Measurements from ENCODE around the gene SEMA4A.
A peak's percentile ranks its signal among the peaks of the same experiment; 100 is the strongest.
"Not testable (repeated sequence)": the region's sequence is repeated elsewhere in the genome, so short reads cannot be mapped to it uniquely, and the experiment has no call there.

Gene SEMA4A

DNA sequence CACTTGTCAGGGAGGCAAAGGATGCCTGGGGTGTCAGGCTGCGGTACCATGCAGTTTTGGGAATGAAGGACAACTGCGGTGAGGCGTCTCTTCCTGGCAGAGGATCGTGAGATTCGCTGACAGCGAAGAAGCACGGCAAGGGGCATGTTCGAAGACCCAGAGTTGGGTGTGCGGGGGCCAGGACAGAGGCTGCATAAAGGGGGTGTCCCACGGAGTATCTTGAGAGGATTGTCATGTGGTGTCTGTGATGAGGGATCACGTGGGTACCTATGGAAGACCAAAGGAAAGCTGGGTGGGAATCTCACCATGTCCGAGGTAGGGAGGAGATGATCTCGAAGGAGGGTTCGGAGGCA, 40.9 kb downstream of the SEMA4A start:
- DNase-seq: no peak

DNA sequence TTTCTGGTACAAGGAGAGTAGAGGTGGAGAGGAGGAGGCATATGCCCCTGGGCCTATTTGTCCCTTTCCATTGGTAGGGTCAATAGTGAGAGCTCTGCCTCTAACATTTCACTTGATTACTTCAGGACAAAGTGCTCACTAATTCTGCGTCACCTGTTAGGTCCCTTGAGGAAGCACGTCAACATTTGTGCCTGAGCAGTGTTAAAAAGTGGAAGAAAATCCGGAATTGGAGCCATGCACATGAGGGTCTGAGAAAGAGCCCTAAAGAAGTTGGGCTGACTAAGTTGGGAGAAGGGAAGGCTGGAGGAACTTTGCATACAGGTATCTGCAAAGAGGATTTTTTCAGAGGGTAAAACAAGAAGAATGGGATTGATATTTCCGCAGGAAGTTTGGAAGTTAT, 42.5 kb downstream of the SEMA4A start:
- no peak for DNase-seq

DNA sequence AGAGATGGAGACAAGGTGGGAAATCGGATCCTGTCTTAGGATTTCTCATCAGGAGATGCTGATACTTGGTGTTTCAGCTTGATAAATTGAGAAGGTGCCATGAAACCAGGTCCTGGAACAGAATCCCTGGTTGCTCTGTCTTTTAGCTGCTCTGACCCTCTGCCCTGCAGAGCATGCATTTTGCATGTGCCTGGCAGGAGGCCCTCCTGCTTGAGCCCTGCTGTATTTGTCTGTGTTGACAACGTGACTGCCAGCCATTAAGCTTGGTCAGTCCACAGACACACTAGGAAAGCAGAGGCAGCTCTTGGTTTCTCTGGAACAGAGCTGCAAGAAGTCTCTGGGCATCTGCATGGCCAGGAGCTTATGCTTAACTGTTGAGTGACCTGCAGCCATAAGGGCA, 43.1 kb downstream of the SEMA4A start:
- DNase-seq: no peak

DNA sequence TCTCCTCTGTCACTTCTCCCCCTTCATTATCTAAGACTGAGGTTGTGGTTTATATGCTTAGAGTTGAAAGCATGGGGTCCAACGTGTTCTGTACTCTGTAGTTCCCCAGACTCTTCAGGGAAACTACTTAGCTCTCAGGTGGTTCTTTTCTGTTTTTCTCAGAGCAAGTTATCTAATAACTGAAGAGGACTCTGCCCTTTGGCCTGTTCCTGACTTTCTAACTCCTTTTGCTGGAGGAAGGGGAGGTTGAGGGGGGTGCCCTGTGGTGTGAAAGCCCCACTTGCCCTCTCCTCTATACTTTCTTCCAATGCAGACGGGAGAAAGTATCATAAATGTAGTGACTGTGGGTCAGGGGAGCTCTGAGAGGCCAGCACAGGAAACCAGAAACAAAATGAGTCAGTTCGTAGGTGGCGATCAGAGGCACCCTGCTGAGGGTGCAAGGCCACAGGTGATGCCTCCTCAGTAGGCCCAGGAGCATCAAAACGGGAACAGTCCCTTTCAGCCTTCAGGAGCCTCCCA, 45.5 kb downstream of the SEMA4A start:
- DNase-seq: no peak

DNA sequence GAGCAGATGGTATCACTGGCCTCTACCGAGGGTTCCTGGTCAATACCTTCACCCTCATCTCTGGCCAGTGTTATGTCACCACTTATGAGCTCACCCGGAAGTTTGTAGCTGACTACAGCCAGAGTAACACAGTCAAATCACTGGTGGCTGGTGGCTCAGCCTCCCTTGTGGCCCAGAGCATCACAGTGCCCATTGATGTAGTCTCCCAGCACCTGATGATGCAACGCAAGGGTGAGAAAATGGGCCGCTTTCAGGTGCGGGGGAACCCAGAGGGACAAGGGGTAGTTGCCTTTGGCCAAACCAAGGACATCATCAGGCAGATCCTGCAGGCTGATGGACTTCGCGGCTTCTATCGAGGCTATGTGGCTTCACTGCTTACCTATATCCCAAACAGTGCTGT, 46.7 kb downstream of the SEMA4A start:
- DNase-seq: no peak

DNA sequence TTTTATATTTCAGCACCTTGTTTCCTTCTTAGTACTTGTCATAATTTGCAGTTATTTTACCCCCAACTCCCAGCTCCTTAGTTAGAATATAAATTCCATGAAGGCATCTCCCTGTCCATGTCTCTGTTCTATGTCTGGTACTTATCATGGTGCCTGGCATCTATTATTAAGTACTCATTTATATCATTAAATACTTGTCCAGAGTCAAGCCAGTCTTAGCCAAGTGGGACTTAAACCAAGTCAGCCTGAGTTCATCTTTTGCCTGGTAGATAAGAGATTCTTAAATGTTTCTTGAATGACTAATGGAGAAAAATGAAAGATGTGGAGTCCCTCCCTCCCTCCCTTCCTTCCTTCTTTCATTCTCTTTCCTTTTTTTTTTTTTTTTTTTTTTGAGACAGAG, 49.9 kb downstream of the SEMA4A start:
- no peak for DNase-seq

DNA sequence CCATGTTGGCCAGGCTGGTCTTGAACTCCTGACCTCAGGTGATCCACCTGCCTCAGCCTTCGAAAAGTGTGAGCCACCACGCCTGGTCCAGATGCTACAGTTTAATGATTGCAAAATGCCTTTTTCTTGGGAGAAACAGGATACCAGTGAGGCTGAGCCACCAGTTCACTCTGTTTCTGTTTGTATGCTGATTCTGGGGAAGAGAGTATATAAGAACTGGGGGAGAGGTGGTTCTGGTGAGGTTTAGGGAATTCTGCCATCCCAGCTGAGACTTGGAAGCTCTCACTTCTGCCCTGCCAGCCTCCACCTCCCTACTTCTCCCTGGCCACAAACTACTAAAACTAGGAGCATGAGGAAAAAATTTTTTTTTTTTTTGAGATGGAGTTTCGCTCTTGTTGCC, 51.3 kb downstream of the SEMA4A start:
- DNase-seq: no peak

DNA sequence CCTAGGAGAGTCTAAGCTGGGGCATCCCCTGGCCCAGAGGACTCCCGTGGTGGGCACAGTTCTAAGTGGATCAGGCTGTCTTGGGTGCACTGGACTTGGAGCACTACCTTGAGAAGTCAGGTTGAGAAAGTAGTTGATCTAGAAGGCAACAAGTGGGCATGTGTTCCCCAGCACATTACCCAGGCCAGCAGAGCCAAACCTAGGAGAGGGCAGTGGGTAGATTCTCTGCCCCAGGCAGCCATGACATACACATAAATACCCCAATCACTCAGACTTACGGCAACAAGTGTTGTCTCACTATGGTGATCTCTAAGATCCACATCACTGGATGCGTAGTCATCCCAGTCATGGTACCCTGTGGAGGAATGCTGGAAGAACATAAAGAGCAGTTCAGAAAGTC, 57.9 kb downstream of the SEMA4A start:
- DNase-seq: no peak

DNA sequence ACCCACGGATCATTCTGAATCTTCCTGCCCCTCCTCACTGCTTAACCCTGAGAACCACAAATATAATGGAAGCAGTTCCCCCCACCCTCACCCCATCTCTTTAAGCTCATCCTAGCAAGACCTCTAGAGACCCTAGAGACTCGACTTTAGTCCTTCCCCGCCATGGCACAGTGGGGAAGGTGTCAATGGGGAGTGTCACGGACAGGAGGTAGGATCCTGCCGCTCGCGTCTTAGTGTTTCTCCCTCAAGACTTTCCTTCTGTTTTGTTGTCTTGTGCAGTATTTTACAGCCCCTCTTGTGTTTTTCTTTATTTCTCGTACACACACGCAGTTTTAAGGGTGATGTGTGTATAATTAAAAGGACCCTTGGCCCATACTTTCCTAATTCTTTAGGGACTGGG, 58.7 kb downstream of the SEMA4A start:
- DNase-seq: no peak

DNA sequence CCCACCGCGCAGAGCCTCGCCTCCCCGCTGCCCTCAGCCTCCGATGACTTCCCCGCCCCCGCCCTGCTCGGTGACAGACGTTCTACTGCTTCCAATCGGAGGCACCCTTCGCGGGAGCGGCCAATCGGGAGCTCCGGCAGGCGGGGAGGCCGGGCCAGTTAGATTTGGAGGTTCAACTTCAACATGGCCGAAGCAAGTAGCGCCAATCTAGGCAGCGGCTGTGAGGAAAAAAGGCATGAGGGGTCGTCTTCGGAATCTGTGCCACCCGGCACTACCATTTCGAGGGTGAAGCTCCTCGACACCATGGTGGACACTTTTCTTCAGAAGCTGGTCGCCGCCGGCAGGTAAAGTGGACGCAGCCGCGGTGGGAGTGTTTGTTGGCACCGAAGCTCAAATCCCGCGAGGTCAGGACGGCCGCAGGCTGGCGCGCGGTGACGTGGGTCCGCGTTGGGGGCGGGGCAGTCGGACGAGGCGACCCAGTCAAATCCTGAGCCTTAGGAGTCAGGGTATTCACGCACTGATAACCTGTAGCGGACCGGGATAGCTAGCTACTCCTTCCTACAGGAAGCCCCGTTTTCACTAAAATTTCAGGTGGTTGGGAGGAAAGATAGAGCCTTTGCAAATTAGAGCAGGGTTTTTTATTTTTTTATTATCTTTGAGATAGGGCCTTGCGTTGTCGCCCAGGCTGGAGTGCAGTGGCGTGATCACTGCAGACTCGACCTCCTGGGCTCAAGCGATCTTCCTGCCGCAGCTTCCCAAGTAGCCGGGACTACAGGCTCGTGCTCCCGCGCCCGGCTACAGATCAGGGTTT, 59.7 kb downstream of the SEMA4A start, which contains the start of gene PMF1:
Gene PMF1, plus strand, starts transcription at position 175 of the 811 bp plus-strand sequence. Its CDS starts 9 bp downstream, at position 184.
- DNase-seq: peak; percentile 85 to 100 (median 98)

DNA sequence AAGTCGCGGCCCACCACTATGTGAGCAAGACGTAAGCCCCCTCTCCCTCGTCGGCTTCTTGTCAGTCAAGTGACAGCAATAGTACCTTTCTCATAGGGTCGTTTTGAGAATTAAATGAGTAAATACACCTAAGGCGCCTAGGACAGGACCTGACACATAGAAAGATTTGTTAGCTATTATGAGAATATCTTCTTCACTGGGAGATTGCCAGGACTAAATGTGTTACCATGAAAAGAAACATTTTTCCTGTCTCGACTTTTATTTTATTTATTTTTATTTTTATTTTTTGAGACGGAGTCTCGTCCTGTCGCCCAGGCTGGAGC, 60.2 kb downstream of the SEMA4A start:
- DNase-seq: no peak

DNA sequence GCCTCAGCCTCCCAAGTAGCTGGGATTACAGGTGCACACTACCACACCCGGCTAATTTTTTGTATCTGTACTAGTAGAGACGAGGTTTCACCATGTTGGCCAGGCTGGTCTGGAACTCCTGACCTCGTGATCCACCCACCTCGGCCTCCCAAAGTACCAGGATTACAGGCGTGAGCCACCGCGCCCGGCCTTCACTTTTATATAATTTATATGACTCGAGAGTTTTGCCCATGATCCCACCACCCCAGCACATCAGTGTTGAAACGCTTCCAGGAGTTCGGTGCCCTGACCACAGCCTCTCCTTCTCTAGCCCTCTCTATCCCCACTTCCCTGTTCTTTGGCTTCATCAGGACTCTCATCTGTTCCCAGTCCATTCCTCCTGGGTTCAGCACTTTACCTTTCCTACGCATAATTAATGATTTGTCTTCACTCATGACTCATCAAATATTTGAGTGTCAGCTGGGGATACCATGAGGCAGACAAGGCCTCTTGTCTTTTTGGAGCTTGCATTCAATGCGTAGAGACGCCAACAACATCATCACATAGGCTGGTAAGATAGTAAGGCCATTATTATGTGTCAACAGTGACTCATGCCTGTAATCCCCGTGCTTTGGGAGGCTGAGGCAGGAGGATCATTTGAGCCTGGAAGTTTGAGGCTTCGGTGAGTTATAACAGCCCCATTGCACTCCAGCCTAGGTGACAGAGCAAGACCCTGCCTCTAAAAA, 60.8 kb downstream of the SEMA4A start:
- DNase-seq: peak in 2 of 14 donors; percentile 12 to 18

DNA sequence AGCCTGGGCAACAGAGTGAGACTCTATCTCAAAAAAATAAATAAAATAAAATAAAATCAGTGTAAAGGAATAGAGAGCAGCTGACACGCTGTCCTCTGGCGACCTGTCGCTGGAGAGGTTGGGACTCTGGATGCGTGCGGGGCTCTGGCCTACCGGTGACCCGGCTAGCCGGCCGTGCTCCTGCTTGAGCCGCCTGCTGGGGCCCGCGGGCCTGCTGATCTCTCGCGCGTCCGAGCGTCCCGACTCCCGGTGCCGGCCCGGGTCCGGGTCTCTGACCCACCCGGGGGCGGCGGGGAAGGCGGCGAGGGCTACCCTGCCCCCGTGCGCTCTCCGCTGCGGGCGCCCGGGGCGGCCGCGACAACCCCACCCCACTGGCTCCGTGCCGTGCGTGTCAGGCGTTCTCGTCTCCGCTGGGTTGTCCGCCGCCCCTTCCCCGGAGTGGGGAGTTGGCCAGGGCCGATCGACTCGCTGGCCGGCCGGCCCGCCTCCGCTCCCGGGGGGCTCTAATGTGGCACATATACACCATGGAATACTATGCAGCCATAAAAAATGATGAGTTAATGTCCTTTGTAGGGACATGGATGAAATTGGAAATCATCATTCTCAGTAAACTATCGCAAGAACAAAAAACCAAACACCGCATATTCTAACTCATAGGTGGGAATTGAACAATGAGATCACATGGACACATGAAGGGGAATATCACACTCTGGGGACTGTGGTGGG, 63.1 kb downstream of the SEMA4A start:
- DNase-seq: not testable (repeated sequence)

DNA sequence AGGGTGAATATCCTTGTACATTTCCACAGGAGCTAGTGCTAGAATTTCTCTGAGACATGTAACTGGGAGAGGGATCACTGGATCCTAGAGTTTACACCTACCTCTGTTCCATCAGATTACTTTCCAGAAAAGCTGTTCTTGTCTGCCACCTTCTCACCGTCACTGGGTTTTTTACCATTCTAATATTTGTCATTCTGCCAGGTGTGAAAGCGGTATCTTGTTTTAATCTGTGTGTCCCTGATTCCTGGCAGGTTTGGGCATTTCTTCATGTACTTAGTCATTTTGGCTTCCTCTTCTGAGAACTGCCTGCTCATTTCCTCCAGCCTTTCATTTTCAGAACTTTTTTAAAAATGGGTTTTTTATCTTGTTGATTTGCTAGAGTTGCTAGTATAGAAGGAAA, 64.5 kb downstream of the SEMA4A start:
- DNase-seq: no peak

DNA sequence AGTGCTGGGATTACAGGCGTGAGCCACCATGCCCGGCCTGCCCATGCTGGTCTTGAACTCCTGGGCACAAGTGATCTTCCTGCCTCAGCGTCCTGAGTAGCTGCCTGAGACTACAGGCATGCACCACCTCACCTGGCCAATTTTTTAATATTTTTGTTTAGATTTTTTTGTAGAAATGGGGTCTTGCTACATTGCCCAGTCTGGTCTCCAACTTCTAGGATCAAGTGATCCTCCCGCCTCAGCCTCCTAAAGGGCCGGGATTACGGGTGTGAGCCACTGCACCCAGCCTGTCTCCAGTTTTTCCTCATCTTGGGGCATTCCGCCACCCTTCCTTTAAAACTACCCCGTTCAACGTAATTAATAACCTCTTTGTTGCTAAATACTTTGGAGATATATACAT, 66.8 kb downstream of the SEMA4A start:
- no peak for DNase-seq

DNA sequence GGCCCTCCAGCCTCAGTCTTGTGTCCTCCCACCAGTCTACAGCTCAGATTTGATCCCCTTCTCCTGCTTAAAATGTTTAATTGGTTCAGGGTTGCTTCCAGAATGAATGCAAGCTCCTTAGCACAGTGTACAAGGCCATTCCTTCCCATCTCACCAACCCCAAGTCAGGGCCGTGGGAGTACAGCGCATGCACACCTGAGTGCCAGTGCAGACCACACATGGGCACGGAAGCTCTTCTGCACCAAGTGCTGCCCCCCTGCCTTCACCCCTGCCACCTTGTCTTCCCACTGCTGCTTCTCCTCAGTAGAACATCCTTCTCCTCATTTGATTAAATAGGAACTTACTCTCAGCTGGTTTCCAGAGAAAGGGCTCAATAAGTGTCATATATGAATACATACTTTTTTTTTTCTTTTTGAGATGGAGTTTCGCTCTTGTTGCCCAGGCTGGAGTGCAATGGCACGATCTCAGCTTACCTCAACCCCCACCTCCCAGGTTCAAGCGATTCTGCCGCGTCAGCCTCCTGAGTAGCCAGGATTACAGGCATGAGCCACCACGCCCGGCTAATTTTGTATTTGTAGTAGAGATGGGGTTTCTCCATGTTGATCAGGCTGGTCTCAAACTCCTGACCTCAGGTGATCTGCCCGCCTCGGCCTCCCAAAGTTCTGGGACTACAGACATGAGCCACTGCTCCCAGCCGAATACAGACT, 68.8 kb downstream of the SEMA4A start:
- no peak for DNase-seq

DNA sequence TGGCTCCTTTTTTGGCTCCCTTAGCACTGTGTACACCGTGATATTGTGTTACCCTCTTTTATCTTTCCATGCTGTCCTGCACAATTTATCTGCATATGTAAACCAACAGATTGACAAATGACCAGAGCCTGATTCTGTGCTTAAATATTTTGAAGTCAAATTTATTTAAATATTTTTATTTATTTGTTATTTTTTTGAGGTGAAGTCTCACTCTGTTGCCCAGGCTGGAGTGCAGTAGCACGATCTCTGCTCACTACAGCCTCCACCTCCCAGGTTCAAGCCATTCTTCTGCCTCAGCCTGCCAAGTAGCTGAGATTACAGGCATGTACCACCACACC, 72.3 kb downstream of the SEMA4A start:
- DNase-seq: no peak

DNA sequence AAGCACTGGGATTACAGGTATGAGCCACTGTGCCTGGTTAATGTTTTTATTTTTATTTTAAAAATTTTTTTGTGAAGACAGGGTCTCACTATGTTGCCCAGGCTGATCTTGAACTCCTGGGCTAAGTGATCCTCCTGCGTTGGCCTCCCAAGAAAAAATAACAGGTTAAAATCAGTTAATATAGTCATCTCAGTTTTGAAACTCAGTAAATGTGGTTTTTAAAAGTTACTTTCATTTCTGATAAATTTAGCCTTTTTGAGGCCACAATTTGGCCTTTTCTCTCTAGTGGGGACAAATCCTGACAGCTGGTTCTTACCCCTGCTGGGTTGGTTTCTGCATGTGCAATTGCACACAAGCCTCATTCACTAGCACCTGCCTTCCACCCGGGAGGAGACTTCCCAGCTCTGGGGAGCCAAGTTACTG, 72.7 kb downstream of the SEMA4A start:
- no peak for DNase-seq

DNA sequence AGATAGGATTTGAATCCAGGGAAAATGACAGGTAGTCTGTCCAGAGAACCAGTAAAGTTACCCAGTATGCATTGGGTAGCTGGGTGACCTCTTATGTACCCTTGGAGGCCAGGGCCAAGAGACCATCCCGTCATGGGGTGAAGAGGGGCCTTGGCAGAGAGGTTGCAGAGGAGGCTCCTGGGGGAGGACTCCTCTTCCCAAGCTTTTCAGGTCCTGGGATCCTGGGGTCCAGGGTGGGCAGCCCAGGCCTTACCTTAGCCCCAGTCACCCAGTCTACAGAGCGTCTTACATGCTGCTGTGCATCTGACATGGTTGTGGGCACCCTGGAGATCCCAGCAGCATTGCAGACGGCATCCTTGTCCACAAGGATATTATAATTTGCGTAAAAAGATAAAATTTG, 73.4 kb downstream of the SEMA4A start:
- no peak for DNase-seq

Data from C1 segment of cervical spinal cord (tissue), 14 donors.